ENCODE results near the gene ITSN1. TPM values are rescaled to one million over a fixed set of nuclear protein-coding genes. Genes with fewer than 3 reads are reported as not detected.
A peak's percentile ranks its signal among the peaks of the same experiment; 100 is the strongest.
"Not testable (repeated sequence)": the region's sequence is repeated elsewhere in the genome, so short reads cannot be mapped to it uniquely, and the experiment has no call there.

Gene ITSN1
- total RNA-seq, 2 donors from 2014 or later = 50.9 to 78.6 TPM

GRCh38 chr21:33916200-33916567, 273.9 kb downstream of the ITSN1 start:
- ATAC-seq (ENCODE audit: insufficient number of reproducible peaks, low FRiP score, low read depth) (no peak), DNase-seq (ENCODE audit: low spot score) (no peak)
- no peak for TF ChIP-seq CTCF (IDR thresholded peaks at IDR 0.05)
- Histone ChIP-seq H3K4me1 (ENCODE audit: control insufficient read depth in 1 of 2, low read depth in 2 of 2) (peaks cover 6 to 16% of the 10 kb centered on the region in 2 donors), H3K27me3 (replicated peaks; ENCODE audit: insufficient read depth) (no peaks in the 10 kb centered on the region), H3K27ac (peak overlapping the region in 1 of 2 donors; percentile 53), H3K36me3 (no peaks in the 10 kb centered on the region), H3K4me3 (peak overlapping the region; percentile 85), H3K9me3 (no peaks in the 10 kb centered on the region)

- no peak for ATAC-seq (ENCODE audit: insufficient number of reproducible peaks, low FRiP score, low read depth)
Observed at GRCh38 chr21:33917421-33917820, 275.1 kb downstream of the ITSN1 start.

GRCh38 chr21:33924079-33924765, 281.9 kb downstream of the ITSN1 start:
- Histone ChIP-seq H3K36me3 (no peaks in the 10 kb centered on the region), H3K27me3 (replicated peaks; ENCODE audit: insufficient read depth) (no peaks in the 10 kb centered on the region), H3K9me3 (no peaks in the 10 kb centered on the region), H3K4me3 (peak overlapping the region; percentile 53), H3K4me1 (ENCODE audit: control insufficient read depth in 1 of 2, low read depth in 2 of 2) (peaks cover 2 to 8% of the 10 kb centered on the region in 2 donors), H3K27ac (peak overlapping the region; percentile 4 to 32)
- peak; percentile 89 for TF ChIP-seq CTCF (IDR thresholded peaks at IDR 0.05)
- ATAC-seq (ENCODE audit: insufficient number of reproducible peaks, low FRiP score, low read depth) (peak; percentile 91), DNase-seq (ENCODE audit: low spot score) (peak; percentile 47)

More at GRCh38 chr21:33917421-33917820, 275.1 kb downstream of the ITSN1 start:
- no peaks in the 10 kb centered on the region for H3K9me3 ChIP-seq
- no peak for TF ChIP-seq CTCF (IDR thresholded peaks at IDR 0.05)
- H3K36me3 ChIP-seq = no peaks in the 10 kb centered on the region
- H3K27ac ChIP-seq = no peak overlapping the region
- H3K4me1 ChIP-seq (ENCODE audit: control insufficient read depth in 1 of 2, low read depth in 2 of 2) = peaks cover 6 to 16% of the 10 kb centered on the region in 2 donors
- DNase-seq (ENCODE audit: low spot score) = no peak
- no peak overlapping the region for H3K4me3 ChIP-seq
- no peaks in the 10 kb centered on the region for H3K27me3 ChIP-seq (replicated peaks; ENCODE audit: insufficient read depth)

GRCh38 chr21:33924766-33925100, 282.4 kb downstream of the ITSN1 start:
- H3K4me3 ChIP-seq = no peak overlapping the region
- H3K27me3 ChIP-seq (replicated peaks; ENCODE audit: insufficient read depth) = no peaks in the 10 kb centered on the region
- peaks cover 2 to 8% of the 10 kb centered on the region in 2 donors for H3K4me1 ChIP-seq (ENCODE audit: control insufficient read depth in 1 of 2, low read depth in 2 of 2)
- ATAC-seq (ENCODE audit: insufficient number of reproducible peaks, low FRiP score, low read depth) (no peak), DNase-seq (ENCODE audit: low spot score) (no peak)
- H3K27ac ChIP-seq = no peak overlapping the region
- H3K36me3 ChIP-seq = no peaks in the 10 kb centered on the region
- no peak for TF ChIP-seq CTCF (IDR thresholded peaks at IDR 0.05)
- H3K9me3 ChIP-seq = no peaks in the 10 kb centered on the region

GRCh38 chr21:33926248-33926647, 283.9 kb downstream of the ITSN1 start:
- H3K27ac ChIP-seq; H3K36me3 ChIP-seq; H3K4me3 ChIP-seq; H3K9me3 ChIP-seq; DNase-seq (ENCODE audit: low spot score); ATAC-seq (ENCODE audit: insufficient number of reproducible peaks, low FRiP score, low read depth); H3K27me3 ChIP-seq (replicated peaks; ENCODE audit: insufficient read depth); H3K4me1 ChIP-seq (ENCODE audit: control insufficient read depth in 1 of 2, low read depth in 2 of 2): not testable (repeated sequence)

GRCh38 chr21:33931052-33931798, 288.9 kb downstream of the ITSN1 start:
- H3K4me1 ChIP-seq (ENCODE audit: control insufficient read depth in 1 of 2, low read depth in 2 of 2) = peaks cover 3 to 14% of the 10 kb centered on the region in 2 donors
- peak overlapping the region; percentile 74 for H3K4me3 ChIP-seq
- H3K9me3 ChIP-seq; H3K36me3 ChIP-seq; DNase-seq (ENCODE audit: low spot score); ATAC-seq (ENCODE audit: insufficient number of reproducible peaks, low FRiP score, low read depth); H3K27me3 ChIP-seq (replicated peaks; ENCODE audit: insufficient read depth): not testable (repeated sequence)
- H3K27ac ChIP-seq = peak overlapping the region in 1 of 2 donors; percentile 57
